ENCODE data around the gene NUDT19. TPM values are rescaled to one million over a fixed set of nuclear protein-coding genes. Genes with fewer than 3 reads are reported as not detected.
"Not testable (repeated sequence)": the region's sequence is repeated elsewhere in the genome, so short reads cannot be mapped to it uniquely, and the experiment has no call there.

NUDT19 gene
- 19.1 and 19.5 TPM in 2 replicates for total RNA-seq

DNA sequence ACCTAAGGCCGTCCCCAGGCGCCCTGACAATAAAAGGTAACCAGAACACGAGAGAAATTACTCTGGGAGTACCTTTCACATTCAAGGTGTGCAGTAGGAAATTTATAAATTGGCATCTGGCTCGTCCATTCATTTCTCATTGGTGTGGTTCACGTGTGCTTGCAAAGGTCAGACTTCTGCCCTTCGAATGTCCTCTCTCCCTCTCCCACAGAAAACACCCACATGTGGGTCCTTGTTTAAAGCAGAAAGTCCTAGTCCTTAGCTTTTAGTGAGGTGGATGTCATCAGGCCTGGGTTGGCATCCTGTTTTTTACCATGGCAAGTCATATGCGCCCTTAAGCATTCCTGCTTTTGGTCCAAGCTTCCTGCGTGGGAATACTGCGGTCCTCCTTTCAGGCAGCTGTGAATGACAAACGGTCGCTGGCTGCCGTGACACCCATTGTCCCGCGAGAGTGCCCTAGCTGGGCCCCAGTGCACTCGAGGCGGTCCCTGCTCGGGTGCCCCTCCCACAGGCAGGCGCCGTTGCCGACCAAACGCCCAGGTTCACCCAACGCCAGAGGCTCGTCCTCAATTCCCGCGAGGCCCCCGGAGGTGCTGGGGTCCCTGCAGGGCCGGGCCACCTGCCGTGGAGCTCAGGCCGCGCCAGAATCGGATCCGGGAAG lies at the start of gene NUDT19:
TSS of gene NUDT19 (plus strand) at position 531 of the 661 bp plus-strand sequence. CDS start 140 bp downstream, outside the sequence.
- intact Hi-C loops (cut with micrococcal nuclease) = loop anchor here (1.0 to 5.0 kb wide), 8 partner anchors 16 to 681 kb away; partner anchors contain the start of genes ANKRD27, CEBPG, DPY19L3 and FAAP24

DNA sequence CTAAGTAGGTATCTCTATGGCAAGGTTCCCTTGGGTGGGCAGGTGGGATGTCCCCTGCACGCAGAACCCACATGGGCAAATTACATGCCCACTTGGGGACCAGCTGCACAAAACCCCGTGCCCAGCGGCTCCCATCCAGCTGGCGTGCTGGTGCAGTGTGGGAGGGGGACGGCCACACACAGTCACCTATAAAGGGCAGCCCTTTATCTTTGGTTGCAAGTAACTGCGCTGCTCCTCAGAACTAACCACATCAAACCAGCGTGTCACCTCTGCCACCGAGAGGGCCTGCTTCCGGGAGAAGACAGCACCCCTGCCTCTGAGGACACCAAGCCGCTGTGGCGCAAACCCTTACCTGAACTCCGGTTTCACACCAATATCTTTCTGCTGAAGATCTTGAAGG lies 48.9 kb upstream of the NUDT19 start:
- intact Hi-C loops (cut with micrococcal nuclease) = loop anchor here (1.0 to 2.0 kb wide), 2 partner anchors 33 to 50 kb away; partner anchors contain the start of genes ANKRD27 and RGS9BP

DNA sequence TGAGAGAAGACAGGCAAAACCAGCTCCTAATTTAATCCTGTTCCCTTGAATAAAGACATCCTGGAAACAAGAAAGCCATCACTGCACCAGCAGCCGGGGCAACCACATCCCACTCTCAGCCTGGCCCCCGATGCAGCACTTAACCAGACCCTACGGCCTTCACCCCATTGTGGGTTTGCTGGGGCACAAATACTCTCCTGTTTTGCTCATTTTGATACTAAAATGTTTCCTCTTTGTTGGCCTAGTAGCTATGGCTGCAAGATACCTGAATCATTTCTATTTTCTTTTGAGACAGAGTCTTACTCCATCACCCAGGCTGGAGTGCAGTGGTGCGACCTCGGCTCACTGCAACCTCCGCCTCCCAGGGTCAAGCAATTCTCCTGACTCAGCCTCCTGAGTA lies 45.1 kb upstream of the NUDT19 start:
- intact Hi-C loops (cut with micrococcal nuclease) = loop anchor here (1.0 to 5.0 kb wide), 2 partner anchors 29 to 49 kb away; partner anchors contain the start of genes ANKRD27 and RGS9BP

DNA sequence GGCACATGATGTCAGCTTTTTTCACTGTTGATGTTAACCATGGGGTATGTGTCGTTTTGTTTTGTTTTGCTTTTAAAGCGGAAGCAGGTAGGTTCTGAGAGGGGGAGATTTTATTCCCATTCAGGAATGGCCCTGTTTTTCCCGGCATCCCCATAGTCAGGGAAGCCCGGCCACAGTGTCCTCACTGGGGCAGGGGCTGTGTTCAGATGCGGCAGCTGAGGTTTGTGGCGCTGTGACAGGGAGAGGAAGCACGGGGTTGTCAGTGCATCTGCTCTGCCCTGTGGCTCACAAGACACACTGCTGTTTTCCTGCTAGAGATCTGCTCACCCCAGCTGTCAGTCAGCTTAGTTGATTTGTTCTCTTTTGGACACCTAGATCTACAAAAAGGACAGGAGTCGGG lies 44.3 kb upstream of the NUDT19 start:
- intact Hi-C loops (cut with micrococcal nuclease) = loop anchor here (5.0 kb wide), 1 partner anchor 50 kb away; no protein-coding TSS in a partner anchor

DNA sequence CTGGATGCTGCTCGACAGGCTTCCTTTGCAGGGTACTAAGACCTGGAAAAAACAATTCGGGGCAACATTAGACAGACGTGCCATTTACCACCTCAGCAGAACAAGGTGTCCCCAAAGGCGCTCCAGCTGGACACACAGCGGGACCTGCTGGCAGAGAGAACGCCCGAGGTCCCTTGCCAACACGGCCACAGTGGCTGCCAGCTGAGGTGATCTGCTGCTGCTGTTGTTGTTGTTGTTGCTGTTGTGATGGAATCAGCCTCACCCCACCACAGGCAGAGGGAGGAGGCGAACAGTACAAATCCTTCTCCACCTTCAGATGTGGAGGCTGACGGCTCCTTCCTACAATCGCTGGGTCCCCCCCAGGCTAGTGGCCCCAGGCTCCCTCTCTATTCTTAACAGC lies 41.9 kb upstream of the NUDT19 start:
- intact Hi-C loops (cut with micrococcal nuclease) = loop anchor here (5.0 kb wide), 1 partner anchor 52 kb away; no protein-coding TSS in a partner anchor

DNA sequence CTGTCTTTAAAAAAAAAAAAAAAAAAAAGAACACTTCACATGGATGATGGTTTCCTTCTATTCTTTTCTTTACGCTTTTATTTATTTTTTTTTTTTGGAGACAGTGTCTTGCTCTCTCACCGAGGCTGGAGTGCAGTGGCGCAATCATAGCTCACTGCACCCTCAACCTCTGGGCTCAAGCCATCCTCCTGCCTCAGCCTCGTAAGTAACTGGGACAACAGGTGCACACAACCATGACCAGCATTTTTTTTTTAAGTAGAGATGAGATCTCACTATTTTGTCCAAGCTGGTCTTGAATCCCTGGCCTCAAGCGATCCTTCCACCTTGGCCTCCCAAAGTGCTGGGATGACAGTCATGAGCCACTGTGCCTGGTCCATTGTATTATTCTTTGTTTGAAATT lies 41.0 kb upstream of the NUDT19 start:
- intact Hi-C loops (cut with micrococcal nuclease) = no loop called here

DNA sequence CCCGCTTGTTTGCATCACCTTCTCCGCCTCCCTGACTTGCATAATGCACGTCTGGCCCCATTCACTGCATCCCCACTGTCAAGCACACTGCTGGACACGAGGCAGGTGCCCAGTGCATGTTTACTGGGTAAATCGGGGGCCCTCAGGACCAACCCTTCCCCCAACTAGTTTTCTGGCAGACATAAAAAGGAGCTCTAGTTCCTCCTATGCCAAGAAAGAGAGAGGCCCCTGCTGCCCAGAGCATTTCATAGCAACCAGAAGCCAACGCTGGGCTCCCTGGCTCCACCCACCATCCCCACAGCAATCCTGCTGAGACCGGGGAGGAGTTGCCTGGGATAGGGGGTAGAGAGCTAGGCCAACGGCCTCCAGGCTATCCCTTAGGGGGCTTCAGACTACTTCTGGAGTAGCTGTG lies 39.9 kb upstream of the NUDT19 start:
- intact Hi-C loops (cut with micrococcal nuclease) = no loop called here

DNA sequence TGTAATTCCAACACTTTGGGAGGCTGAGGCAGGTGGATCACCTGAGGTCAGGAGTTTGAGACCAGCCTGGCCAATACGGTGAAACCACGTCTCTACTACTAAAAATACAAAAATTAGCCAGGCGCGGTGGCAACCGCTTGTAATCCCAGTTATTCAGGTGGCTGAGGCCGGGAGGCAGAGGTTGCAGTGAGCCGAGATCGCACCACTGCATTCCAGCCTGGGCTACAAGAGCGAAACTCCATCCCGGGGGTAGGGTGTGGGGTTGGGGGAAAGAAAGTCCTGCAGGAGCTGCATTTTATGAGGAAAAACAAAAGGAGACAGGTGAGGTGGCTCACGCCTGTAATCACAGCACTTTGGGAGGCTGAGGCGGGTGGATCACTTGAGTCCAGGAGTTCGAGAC lies 39.3 kb upstream of the NUDT19 start:
- intact Hi-C loops (cut with micrococcal nuclease) = not testable (repeated sequence)

DNA sequence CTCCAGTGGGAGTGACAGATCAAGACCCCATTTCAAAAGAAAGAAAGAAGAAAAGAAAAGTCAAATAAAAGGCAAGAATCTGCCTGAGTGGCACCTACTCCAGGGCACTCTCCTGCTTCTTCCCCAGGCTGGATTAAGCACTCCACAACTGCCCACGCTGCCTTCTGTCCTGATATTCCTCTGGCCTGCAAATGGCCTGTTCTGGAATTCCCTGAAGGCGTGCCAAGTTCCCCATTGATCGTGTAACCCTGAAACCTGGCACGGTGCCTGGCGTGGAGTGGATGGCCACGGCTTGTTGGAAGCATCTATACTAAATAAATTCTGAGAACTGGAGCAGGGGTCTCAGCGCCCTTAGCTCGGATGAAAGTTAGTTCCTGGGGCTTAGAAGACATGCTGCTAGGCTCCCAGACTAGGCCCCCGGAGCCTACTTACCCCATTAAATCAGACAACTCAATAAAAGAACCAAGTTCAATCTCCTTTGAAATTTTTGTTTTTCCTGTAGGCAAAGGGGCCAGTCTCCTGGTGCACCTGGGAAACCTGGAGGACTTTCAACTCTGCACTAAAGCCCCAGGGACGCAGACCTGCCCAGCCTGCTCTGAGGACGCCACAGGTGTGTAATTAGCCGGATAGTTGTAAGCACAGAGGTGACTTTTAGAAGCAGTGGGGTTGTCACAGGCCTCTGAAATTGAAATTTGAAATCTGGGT lies 38.6 kb upstream of the NUDT19 start:
- intact Hi-C loops (cut with micrococcal nuclease) = no loop called here

DNA sequence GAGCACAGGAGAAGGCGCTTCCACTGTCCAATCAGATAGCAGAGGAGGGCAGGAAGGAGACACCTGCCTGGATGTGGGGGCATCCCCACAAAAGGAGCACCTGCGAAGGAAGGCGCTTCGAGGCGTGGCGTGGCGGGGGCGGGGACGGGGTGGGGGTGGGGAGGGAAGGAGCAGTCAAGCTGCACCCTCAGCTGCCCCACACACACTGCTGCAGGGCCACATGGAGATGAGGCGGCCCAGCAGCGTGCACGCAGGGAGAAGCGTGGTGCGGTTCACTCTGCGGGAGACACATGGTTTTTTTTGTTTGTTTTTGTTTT lies 38.1 kb upstream of the NUDT19 start:
- intact Hi-C loops (cut with micrococcal nuclease) = no loop called here

DNA sequence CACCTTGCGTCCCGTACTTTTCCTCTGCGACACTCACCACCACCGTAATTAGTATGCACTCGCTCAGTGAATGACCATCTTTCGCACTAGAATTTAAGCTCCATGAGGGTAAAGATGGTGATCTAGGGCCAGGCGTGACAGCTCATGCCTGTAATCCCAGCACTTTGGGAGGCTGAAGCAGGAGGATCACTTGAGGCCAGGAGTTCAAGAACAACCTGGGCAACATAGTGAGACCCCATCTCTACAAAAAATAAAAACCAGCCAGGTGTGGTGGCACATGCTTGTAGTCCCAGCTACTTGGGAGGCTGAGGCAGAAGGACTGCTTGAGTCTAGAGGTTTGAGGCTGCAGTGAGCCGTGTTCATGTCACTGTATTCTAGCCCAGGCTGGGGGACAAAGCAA lies 35.2 kb upstream of the NUDT19 start:
- intact Hi-C loops (cut with micrococcal nuclease) = not testable (repeated sequence)

DNA sequence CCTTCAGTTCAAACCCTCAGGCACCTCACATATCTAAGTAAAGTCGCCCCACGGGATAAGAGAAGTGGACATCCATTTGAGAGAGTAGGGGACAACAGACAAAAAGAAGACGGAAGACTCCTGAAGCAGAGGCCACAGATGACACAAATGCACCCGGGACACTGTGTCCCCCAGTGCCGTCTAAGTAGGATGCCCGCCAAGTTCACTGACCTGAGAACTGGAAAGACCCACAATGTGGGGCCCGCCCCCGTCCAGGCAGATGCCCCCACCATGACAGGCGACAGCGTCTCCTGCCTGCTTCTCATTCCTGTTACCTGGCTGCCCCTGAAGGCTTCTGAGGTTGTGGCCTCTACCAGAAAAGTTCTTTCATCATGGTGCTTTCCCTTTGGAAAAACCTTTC lies 33.5 kb upstream of the NUDT19 start:
- intact Hi-C loops (cut with micrococcal nuclease) = no loop called here

DNA sequence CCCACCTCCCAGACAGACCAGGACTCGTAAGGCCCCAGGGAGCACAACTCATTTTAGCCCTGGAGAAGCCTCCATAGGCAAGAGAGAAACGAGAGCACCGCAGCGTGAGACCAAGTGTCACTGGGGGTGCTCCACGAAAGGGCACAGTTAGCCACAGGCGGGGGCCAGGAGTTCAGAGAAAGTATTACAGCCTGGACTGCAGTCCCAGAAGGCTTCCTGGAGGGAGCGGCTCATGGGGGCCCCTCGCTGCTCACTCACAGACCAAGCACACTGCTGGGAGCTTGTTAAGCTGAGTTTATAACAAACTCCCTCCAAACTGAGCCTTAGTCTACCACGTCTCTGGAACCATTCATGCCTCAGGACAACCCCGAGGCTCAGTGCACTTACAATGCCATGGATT lies 33.1 kb upstream of the NUDT19 start:
- intact Hi-C loops (cut with micrococcal nuclease) = no loop called here

DNA sequence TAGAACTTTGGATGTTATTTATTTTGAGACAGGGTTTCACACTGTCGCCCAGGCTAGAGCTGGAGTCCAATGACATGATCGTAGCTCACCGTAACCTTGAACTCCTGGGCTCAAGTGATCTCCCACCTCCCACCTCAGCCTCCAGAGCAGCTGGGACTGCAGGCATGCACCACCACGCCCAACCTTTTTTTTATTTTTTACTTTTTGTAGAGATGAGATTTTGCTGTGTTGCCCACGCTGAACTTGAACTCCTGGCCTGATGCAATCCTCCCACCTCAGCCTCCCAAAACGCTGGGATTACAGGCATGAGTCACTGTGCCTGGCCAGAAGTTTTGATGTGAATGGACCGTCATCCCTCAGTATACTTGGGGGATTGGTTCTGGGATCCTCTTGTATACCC lies 30.3 kb upstream of the NUDT19 start:
- intact Hi-C loops (cut with micrococcal nuclease) = no loop called here

DNA sequence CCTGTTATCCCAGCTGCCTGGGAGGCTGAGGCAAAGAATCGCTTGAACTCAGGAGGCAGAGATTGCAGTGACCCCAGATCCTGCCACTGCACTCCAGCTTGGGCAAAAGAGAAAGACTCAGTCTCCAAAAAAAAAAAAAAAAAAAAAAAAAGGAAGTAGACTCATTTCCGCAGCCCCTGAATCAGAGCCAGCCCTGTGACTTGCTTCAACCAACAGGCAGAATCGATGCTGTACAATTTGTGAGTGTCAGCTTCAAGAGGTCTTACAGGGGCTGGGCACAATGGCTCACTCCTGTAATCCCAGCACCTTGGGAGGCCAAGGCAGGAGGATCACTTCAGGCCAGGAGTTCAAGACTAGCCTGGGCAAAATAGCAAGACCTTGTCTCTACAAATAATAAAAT lies 29.4 kb upstream of the NUDT19 start:
- intact Hi-C loops (cut with micrococcal nuclease) = no loop called here

DNA sequence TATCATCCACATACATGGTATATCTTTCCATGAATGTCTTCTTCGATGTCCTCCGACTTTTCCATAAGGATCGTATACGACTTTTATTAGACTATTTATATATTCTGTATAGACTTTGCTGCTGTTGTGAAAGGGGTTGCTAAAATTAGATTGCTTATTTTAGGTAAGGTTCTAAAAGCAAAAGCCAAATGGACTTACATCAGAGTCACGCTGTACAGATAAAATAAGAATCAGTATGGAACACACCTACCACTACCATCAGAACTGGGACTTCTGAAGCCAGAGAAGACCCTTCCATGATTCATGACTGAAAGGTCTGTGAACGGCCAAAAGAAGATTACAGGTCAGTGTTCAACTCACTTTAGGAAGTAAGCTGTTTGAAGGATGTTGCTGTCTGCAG lies 25.5 kb upstream of the NUDT19 start:
- intact Hi-C loops (cut with micrococcal nuclease) = no loop called here

DNA sequence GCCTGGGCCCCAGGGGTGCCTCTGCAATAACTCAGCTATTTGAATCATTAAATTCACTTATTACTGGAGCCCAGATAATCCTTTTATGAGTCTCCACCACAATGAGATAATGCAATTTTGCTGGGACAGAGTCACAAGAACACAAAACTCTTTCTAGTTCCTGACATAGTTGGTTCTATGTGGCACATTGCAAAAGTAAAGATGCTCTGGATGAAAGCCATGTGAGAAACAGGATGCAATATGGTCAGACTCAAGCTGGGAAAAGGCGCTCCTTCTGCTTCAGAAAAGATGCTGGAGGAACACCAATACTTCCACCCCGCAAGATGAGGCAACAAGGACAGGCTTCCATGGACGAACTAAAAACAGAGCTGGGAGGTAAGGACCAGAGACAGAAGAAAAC lies 22.3 kb upstream of the NUDT19 start:
- intact Hi-C loops (cut with micrococcal nuclease) = no loop called here

DNA sequence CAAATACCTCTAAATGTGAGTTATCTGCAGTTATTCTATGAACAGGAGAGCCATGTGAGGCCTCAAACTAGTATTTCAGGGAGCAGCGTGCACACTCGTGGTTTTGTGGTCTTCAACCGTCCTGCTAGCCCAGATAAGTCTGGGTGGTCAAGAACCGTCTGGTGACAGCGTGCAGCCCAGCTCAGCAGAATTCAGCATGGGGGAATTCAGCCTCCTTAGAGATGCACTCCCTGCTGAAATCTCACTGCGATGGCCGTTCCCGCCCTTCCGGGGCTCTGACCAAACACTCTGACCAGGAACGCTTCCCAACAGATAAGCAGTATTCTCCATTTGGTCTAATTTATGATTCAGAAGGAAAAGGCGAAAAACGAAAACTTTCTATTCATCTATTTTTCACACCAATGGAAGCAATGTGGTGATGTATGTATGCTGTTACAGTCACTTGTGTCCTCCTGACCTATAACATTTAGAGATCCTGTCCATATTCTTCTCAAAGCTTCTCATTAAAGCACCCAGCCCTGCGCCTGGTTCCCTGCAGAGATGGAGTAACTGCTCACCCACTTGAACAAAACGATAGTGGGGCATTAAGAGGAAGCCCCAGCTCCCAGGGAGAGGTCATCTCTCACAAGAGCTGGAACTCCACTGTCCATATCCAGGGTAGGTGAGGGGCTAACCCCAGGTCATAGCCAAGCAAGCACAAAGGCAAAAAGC lies 19.6 kb upstream of the NUDT19 start:
- intact Hi-C loops (cut with micrococcal nuclease) = no loop called here

DNA sequence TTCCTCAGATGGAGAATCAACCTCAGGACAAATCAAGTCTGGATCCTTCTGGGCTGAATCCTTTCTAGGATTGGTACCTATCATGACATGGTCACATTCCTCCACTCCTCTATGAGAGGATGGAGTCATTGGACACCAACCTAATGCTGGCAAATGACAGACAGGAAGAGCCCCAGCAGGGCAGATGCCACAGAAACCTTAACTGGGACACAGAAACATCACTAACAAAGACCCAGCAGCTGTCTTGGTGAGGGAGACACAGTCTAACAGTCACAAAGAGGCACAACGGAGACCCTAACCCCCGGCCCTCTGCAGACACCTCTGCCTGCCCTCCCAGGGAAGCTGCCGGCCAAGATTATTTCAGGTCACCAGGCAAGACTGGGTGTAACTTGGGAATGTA lies 18.8 kb upstream of the NUDT19 start:
- intact Hi-C loops (cut with micrococcal nuclease) = no loop called here

DNA sequence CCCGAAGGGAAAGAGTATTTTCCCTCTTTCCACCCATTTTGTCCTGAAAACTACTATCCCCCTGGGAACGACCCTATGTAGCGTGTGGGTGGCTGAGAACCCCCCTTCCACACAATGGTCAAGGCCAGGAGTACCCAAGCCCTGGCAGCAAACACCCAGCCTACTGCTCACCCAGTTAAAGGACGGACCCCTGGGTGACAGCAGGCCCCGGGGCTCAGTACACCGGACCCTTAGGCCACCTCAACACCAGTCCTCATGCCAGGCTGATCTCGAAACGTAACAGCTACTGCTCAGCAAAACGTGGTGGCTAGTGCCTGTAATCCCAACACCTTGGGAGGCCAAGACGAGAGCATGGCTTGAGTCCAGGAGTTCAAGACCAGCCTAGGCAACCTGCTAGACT lies 18.0 kb upstream of the NUDT19 start:
- intact Hi-C loops (cut with micrococcal nuclease) = no loop called here

DNA sequence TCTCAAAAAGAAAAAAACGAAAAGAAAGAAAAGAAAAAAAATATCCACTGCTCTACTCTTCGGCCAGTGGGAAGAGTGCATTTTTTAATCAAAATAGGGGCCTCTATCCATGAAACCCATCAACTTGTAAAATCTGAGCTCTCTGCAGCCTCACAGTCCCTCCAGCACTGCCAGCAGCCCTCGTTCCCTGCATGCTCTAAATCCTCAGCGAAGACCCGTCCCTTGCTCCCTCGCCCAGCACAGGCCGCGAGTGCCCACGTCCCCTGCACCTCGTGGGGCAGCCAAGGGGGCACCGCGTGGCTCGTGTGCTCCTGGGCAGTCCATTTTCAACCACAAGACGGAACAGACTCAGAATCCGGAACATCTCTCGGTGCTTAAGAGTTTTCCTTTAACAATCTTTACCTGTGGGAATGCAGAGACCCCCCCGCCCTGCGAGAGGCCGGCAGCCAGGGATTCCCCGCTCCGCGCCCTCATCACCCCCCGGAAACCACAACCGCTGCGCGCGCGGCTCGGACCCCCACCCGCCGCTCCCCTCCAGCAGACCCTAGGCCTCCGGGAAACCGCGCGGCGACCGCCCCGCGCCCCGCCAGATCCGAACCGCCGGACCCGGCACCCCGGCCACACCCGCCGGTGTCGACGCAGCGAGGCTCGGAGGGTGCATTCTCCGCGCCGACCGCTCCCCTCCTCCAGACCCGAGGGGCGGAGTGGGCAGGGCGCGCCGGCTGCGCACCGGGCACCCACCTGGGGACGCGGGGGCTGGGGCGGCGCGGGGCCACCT lies 17.3 kb upstream of the NUDT19 start:
- intact Hi-C loops (cut with micrococcal nuclease) = loop anchor here (2.0 kb wide), 1 partner anchor 76 kb away; no protein-coding TSS in a partner anchor
